Stimulated activated CD4-positive, alpha-beta T cell treated with anti-CD3 and anti-CD28 coated beads, Interleukin-2, amount 100 ng/mL, for 24 hours (primary cell): Measurements from ENCODE around the gene FAM222A.

ENCODE experiments used
- DNase-seq, 2 donors: peaks; one replicate each; pipeline ENCODE4 v3.0.0-alpha.2; 2020

FAM222A gene

DNA sequence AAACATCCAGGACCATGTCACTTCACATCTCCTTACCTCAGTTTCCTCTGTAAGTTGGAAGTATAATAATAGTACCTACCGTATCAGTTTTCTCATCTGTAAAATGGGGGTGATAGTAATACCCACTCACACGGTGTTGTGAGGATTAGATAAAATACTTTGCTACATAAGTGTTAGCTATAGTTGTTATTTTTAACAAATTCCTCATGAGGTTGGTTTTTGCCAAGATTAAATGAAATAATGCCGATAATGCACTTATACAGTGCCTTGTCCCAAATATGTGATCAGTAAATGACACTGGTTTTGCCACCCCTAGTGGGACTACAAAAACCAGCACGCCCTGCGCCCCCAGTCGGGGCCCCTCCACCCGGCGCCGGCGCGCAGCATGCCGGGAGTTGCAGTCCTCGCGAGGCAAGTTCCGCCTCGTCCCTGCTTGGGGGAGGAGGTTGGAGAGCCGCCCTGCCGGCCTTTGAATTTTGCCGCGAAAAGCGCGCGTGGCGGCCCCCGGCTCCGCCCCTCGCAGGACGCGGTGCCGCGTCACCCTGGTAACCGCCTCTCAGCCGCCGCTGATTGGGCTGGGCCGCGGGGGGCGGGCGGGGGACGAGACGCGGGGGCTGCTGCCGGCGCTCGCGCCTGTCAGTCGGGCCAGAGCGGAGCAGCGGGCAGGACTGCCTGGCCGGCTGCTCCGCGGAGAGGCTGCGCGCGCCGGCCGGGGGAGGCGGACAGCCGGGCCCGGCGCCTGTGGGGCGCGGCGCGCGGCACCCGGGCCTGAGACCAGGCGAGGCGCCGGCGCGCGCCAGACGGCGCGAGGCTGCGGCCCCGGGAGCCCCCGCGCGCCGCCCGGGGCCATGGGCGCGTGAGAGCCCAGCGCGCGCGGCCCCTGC lies at the start of gene FAM222A:
FAM222A (plus strand) TSS at position 639 of the 884 bp plus-strand sequence. CDS start 30,322 bp downstream, outside the sequence.
- DNase-seq, result peak; percentile 94 to 96

DNA sequence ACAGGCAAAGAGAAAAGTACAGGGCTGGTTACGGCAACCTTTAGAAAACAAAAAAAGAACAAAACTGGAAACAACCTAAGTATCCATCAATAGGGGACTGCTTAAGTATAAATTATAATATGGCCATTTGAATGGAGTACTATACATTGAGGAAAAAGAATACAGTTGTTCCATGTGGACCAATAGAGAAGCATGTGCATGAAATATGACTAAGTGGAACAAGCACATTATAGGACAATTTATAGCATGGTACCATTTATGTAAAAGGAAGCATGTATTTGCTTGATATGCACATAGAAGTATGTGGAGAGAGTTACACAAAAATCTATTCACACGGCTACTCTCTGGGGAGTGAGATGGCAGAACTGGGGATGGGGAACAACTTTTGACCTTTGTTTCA lies 49.2 kb upstream of the FAM222A start:
- no peak for DNase-seq

DNA sequence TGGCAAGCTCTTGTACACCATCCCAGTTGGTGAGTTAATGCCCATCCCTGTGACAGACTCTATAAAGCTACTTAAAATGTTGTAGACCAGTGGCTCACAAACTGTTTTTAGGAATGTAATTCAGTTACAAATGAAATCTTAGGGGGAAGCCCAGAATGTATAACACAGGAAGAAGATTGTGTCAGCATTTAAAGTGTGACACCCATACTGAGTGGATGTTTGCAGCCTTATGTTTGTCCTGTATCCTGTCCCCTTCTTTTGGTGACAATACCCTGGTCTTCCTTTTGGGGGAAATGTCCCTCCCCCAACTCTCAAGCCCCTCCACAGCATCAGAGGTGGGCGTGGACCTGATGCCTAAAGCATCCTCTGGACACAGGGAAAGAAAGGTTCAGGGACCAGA lies 47.6 kb upstream of the FAM222A start:
- DNase-seq, result no peak

GRCh38 chr12:109670731-109671130 lies 42.9 kb upstream of the FAM222A start:
- DNase-seq, result no peak

DNA sequence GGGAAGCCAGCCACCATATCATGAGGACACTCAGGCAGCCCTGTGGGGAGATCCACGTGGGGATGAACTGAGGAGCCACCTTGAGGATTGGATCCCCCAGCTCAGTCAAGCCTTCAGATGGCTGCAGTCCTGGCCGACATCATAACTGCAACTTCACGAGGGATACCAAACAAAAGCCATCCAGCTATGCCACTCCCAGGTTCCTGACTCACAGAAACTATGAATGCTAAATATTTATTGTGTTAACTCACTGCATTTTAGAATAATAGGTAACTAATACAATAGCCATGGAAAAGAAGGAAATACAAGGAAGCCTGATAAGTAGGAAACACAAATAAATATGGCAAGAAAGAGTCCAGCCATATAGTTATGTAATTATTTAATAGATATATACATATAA lies 42.1 kb upstream of the FAM222A start:
- DNase-seq, result no peak

DNA sequence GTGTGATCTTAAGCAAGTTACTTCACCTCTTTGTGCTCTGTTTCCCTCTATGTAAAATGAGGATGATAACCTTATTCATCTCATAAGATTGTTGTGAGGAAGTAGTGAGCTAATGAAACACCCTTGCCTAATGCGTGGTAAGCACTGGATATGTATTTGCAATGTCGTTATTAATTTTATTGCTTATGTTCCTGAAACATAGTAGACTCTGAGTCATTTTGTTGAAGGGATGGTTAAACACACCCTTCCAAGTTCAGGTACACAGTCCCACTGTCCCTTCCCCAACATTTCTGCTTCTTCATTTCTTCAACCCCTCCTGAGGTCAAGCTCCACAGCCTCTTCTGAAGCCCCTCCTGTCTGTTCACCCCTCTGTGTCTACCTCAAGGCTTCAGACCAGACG lies 40.2 kb upstream of the FAM222A start:
- no peak for DNase-seq

- DNase-seq, result no peak
These were observed 39.7 kb upstream of the FAM222A start for GRCh38 chr12:109673884-109674283.

GRCh38 chr12:109675411-109675810 lies 38.2 kb upstream of the FAM222A start:
- no peak for DNase-seq

- no peak for DNase-seq
These were observed 36.3 kb upstream of the FAM222A start for GRCh38 chr12:109677279-109677691.

- no peak for DNase-seq
These were observed 34.9 kb upstream of the FAM222A start for GRCh38 chr12:109678719-109679118.

- no peak for DNase-seq
These were observed 33.9 kb upstream of the FAM222A start for GRCh38 chr12:109679501-109680263.

DNA sequence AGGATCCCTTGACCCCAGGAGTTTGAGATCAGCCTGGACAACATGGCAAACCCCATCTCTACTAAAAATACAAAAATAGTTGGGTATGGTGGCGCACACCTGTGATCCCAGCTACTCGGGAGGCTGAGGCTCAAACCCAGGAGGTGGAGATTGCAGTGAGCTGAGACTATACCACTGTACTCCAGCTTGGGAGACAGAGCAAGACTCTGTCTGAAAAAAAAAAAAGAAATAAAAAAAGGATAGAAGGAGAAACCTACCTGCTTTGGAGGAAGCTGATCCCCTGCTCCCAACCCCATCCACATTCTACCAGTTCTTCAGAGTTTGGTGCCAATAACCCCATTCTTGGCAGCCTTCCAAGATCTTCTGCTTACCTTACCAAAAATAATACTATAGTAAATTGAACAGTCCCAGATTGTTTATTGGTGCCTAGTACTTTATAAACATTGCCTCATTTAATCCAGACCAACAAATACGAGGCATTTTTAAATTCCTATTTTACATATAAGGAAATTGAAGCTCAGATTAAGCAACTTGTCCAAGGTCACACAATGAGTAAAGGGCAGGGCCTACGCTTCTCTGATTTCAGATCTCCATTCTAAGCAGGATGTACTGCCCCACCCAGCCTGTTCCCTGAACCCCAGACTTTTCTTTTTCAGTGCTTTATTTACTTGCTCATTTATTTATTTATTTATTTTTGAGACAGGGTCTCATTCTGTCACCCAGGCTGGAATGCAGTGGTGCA lies 33.2 kb upstream of the FAM222A start:
- no peak for DNase-seq

GRCh38 chr12:109681986-109682707 lies 31.5 kb upstream of the FAM222A start:
- DNase-seq, result no peak

DNA sequence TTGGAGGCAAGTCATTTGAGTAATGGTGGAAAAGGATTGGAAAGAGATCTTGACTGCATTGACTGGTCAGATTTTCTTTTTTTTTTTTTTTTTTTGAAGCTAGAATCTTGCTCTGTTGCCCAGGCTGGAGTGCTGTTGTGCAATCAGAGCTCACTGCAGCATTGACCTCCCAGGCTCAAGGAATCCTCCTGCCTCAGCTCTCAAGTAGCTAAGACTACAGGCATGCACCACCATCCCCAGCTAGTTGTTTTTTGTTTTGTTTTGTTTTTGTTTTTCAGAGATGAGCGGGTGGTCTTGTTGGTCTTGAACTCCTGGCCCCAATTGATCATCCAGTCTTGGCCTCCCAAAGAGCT lies 30.9 kb upstream of the FAM222A start:
- no peak for DNase-seq

DNA sequence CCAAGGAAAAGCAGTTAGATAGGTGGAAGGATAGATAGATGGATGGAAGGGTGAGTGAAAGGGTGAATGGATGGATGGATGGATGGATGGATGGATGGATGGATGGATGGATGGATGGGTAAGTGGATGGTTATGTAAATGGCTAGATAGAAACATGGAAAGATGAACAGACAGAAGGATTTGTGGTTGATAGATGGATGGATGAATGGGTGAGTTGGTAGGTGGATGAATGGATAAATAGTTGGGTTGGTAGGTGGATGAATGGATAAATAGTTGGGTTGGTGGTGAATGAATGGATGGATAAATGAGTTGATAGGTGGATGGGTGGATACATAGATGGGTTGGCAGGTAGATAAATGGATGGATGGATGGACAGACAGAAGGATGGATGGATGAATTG lies 30.3 kb upstream of the FAM222A start:
- no peak for DNase-seq

GRCh38 chr12:109685574-109686447 lies 27.8 kb upstream of the FAM222A start:
- no peak for DNase-seq

- DNase-seq, result no peak
These were observed 27.1 kb upstream of the FAM222A start for GRCh38 chr12:109686523-109686922.

GRCh38 chr12:109687250-109687649 lies 26.4 kb upstream of the FAM222A start:
- DNase-seq, result no peak

- no peak for DNase-seq
These were observed 24.2 kb upstream of the FAM222A start for GRCh38 chr12:109689426-109689825.

DNA sequence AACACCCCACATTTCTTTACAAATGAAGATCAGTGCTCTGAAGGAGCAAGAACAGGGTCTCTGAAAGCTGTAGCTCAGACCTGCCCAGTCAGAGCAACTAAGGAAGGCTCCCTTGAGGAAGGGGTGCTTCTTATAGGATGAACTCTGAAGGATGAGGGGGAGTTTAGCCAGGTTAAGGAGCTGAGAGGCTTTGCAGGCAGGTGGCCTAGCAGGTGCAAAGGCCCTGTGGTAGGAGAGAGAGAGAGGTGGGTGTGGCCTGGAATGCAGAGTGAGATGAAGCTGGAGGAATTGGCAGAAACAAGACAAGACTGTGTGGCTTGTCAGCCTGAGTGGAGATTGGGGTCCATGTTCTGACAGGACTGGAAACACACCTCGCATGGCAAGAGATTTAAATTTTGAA lies 20.5 kb upstream of the FAM222A start:
- no peak for DNase-seq
